Stimulated activated CD8-positive, alpha-beta memory T cell treated with anti-CD3 and anti-CD28 coated beads, Interleukin-7, amount 100 ng/mL, for 24 hours (primary cell): ENCODE data around the gene ARF3.

Experiments
- DNase-seq: peaks from one replicate; pipeline ENCODE4 v3.0.0-alpha.2; 2020; ENCODE audit warnings: low read depth

Gene ARF3

DNA sequence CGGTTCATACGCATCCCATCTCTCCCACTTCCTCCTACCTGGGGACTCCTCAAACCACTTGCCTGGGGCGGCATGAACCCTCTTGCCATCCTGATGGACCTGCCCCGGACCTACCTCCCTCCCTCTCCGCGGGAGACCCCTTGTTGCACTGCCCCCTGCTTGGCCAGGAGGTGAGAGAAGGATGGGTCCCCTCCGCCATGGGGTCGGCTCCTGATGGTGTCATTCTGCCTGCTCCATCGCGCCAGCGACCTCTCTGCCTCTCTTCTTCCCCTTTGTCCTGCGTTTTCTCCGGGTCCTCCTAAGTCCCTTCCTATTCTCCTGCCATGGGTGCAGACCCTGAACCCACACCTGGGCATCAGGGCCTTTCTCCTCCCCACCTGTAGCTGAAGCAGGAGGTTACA, 24.5 kb upstream of the ARF3 start:
- no peak for DNase-seq

- no peak for DNase-seq
These were observed 23.9 kb upstream of the ARF3 start for GRCh38 chr12:48980953-48981756.

DNA sequence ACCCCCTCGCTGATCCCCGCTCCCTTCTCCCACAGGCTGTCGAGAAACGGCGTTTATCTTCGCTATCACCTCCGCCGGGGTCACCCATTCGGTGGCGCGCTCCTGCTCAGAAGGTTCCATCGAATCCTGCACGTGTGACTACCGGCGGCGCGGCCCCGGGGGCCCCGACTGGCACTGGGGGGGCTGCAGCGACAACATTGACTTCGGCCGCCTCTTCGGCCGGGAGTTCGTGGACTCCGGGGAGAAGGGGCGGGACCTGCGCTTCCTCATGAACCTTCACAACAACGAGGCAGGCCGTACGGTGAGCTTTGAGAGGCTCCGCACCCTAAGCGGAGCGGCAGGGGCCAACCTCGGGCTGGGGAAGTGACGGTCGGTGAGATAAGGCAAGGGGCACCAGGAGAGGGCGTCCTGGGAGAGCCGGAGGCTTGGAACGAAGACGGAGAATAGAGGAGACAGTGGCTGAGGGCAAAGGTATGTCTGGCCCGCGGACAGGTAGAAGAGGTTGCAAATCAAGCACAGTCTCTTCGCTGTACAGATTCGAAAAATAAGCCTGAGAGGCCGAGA, 23.2 kb upstream of the ARF3 start:
- no peak for DNase-seq

GRCh38 chr12:48979602-48980388, 22.5 kb upstream of the ARF3 start:
- no peak for DNase-seq

DNA sequence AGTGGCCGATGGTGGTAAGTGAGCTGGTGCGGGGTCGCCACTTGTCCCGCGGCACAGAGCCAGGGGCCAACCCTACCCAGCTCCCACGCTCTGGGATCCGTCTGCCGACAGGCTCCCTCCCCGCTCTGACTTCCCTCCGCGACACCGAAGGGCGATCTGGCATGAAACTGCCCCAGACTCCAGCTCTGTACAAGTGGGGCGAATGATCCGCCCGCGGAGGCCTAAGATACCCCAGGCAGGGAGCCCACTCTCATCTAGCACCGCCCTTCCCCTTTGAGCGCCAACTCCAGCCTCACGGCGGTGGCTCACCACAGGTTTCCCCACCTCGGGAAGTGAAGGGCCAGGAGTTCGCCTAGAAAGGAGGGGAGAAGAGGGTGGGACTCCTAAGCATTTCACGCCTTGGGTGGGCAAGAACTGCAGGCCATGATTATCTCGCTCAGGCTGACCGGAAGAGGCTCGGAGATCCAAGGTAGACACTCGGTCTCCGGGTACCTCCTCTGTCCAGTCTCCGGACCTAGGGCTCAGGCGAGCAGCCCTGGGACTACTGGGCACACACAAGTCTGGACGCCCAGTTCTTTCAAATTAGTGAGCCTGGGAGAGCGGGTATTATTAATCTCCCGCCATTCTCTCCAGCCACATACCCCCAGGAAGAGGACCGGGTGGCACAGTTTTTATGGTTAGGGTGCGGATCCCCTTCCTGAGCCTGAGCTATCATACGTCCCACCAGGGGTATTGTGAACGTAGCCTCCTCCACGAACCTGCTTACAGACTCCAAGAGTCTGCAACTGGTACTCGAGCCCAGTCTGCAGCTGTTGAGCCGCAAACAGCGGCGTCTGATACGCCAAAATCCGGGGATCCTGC, 21.7 kb upstream of the ARF3 start:
- DNase-seq = no peak

DNA sequence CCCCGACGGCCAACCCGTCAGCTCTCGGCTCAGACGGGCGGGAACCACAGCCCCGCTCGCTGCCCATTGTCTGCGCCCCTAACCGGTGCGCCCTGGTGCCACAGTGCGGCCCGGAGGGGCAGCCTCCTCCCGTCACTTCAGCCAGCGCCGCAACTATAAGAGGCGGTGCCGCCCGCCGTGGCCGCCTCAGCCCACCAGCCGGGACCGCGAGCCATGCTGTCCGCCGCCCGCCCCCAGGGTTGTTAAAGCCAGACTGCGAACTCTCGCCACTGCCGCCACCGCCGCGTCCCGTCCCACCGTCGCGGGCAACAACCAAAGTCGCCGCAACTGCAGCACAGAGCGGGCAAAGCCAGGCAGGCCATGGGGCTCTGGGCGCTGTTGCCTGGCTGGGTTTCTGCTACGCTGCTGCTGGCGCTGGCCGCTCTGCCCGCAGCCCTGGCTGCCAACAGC, 21.0 kb upstream of the ARF3 start, which contains the start of gene WNT1:
Gene WNT1, plus strand, starts transcription at position 32 of the 450 bp plus-strand sequence. Its CDS starts 329 bp downstream, at position 361.
- no peak for DNase-seq

GRCh38 chr12:48977290-48978281, 20.3 kb upstream of the ARF3 start:
- DNase-seq = peak; percentile 63

DNA sequence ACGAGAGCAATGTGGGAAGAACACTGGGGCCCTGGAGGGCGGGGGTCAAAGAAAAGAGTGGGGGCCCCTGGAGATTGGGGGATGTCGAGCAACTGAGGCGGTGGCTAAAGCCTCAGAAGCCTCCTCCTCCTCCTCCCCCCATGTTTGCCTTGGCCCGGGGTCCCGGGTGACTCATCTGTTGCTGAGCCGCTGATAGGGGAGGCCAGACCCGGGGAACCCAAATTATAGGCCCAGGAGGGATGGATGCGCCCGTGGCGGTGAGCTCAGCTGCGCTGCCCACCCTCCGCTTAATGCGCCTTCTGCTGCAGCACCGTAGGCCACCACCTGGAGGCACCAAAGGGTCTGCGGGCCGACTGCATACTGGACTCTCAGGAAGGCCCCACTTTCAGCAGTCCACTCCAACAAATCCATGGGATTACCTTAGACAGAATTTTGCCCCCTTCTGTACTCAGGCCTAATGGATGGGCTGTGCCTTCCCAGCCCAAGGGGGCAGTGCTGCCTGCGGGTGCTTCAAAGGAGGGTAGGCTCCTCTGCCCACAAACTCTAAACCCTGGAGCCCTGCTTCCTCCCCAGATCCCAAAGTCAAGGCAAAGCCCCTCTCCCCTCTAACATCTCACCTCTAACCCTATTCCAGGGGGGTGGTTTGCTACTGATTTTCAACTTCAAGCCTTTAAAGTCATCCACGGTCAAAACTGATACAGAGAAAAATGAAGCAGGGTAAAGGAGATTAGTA, 16.8 kb upstream of the ARF3 start:
- no peak for DNase-seq

DNA sequence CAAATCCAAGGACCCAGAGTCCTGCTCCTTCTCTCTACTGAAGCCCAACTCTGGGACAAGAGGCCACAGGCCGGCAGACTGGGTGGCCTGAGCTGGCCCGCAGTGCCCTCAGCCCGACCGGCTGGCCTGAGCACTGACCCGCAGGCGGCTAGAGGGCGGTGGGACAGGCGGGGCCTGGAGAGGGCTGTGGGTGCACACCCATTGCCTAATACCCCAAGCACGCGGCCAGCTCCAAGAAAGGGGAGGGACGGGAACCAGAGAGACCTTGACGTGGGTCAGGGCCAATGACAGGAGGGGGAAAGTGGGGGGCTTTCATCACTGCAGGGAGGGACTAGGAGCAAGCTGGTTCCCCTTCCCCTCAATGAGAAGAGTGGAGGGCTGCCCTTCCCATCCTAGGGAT, 16.2 kb upstream of the ARF3 start:
- DNase-seq = no peak

DNA sequence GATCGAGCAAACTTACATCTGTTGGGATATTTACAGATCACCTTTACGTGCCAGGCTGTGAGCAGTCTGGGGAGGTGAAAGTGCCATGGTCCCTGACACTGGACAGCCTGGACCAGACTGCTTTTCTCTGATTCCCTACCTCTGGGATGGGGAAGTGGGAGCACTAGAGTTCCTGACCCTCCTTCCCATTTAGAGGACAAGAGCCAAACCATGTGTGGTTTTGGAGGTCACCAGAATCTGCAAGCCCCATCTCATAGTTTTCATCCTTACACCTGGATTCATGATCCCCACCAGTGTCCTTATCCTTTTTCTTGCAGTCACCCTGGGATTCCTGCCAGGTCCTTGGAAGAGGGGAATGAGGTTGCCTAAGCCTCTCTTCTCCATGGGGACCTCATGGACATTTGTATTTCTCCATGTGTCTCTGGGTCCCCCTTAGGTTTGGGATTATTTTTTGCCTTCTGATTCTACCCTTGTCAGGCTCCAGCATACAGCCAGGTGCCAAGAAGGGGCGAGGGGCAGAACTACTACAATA, 15.7 kb upstream of the ARF3 start:
- DNase-seq = no peak

DNA sequence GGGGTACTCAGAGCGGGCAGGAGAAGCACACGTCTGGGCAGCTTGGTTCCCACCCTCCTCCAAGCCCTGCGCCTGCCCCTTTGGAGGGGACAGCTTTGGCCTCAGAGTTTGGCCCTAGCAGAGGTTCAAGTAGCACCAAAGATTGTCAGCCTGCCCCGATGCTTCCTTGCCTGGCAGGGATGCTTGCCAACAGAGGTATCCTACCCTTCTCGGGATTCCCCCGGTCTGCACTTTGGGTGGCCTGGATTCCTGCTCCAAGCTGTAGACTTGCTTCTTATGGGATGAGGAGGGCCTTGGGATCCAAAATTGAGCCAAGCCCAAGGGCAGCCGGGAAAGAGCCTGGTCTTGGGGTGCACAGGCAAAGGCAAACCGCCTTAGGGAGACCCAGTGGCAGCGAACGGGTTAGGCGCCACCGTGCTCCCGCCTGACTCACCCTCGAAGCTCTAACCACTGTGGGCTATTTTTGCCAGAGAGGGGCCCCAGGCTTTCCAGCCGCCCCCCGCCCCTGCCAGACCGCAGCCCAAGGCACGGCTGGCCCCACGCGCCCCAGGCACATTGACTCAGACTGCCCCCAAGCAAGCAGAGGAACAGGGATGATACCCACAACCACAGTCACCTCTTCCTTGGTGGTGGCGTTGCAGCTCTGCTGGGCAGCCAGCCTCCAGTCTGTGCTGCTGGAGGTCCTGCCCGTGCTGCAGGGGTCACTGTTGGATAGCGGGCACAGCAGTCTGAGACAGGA, 15.1 kb upstream of the ARF3 start:
- DNase-seq = no peak

GRCh38 chr12:48970702-48971334, 13.5 kb upstream of the ARF3 start:
- no peak for DNase-seq

- DNase-seq = no peak
These were observed 12.8 kb upstream of the ARF3 start for GRCh38 chr12:48969833-48970701.

DNA sequence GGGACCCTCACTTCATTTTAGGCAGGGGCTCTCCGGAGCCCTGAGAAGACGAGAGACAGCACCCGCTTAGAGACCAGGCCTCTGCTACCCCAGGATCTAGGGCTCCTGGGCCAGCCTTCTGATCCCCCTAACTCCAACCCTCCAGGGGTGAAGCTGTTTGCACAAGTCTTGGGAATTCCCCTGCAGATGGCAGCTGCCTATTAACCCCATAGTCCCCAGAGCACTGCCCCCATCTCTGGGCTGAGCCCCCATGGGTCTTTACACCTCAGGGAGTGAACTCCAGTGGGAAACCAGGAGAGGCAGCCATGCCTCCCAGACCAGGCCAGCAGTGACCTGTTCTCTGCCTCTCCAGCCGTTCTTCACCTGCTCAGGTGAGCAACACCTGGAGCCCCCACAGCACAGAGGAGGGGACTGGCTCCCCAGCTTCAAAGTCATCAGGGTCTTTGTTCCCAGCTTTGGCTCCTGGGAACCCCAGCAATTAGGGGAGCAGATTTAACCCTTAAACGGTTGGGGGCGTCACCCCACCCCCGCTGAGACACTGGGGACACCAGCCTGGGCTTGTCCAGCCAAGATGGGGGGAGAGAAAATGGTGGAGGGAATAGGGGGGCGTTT, 12.0 kb upstream of the ARF3 start:
- no peak for DNase-seq

DNA sequence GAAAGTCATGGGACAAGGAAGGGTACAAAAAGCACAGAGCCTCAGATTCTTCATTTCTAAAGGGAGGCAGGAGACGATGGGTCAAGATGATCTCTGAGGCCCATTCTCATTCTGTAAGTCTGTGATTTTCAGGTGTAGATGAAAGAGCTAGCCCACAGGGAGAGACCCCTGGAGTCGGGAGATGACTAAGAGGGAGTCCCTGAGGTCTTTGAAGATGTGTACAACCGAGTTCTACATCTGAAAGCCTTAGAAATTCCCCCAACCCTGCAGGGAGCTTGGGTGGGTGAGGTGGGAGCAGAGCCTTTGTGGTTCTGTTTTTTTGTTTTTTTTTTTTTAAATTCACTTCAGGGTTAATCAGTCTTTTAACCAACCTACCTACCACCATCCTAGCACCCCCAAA, 11.2 kb upstream of the ARF3 start:
- no peak for DNase-seq

DNA sequence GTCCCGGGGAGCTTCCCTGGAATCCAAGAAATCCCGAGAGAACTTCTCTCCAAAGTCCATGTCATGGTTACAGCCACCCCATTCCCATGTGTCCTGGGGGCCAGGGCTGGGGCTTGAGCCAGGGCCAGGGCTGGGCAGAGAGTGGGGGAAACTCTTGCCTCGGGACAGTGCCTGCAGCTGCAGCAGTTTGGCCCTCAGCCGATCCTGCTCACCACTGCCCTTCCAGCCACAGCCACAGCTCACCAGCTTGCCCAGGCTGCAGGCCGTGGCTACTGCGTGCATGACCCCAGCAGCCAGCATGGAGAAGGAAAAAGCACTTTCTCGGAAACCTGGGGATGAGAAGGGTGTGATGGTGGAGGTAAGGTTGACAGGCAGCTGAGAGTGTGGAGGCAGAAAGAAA, 10.7 kb upstream of the ARF3 start:
- DNase-seq = no peak
